ENCODE results near the gene LRRK2. TPM values are rescaled to one million over a fixed set of nuclear protein-coding genes. Genes with fewer than 3 reads are reported as not detected.

Gene LRRK2
- total and polyA plus RNA-seq, 2 donors, result 5.1 to 10.4 TPM

DNA sequence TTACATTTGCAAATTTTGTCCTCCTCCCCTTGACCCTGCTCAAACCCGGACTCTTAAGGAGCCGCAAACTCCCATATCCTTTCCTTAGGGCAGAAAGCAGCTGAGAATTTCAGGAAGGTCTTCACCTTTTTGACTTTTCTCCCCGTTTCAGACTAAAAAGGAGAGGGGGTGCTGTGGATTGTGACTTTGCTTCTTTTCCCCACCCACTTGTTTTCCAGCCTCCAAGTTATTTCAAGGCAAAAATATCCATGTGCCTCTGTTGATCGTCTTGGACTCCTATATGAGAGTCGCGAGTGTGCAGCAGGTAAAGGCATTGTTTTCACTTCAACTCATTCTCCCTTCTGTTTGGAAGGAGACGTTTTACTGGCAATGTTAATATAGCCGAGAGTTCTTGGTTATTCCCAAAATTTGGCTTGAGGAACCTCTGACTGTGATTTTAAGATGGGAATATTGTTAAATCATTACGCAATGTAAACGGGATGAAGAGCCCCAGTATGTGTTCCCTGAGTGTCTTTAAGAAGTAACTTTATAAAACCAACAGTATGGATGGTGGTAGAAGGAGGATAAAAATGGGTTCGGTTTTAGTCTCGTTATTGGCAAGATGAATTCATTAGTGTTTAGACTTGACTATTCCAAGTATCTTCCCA is 663 bp downstream of the LRRK2 start:
- Histone ChIP-seq H3K9me3 (ENCODE audit: control insufficient read depth in 2 of 2, insufficient read depth in 1 of 2, low read length in 1 of 2) (no peaks in the 10 kb centered on the region), H3K27ac (ENCODE audit: low read depth in 1 of 2, low read length in 1 of 2) (peak overlapping the region in 1 of 2 donors; percentile 88), H3K27me3 (ENCODE audit: control insufficient read depth in 2 of 2, insufficient read depth in 1 of 2, low read length in 1 of 2) (peaks cover 3 to 26% of the 10 kb centered on the region in 2 donors), H3K4me1 (ENCODE audit: control insufficient read depth in 2 of 2, insufficient read depth in 2 of 2, low read length in 2 of 2) (no peaks in the 10 kb centered on the region), H3K36me3 (ENCODE audit: control insufficient read depth in 2 of 2, insufficient read depth in 2 of 2, low read length in 1 of 2) (no peaks in the 10 kb centered on the region), H3K4me3 (ENCODE audit: low read length in 2 of 2) (peak overlapping the region; percentile 27 to 51)
- 82% methylated on average over 12 of the region's 12 CpGs for WGBS
- DNase-seq (ENCODE audit: low read depth in 6 of 9, low spot score in 9 of 9), result no peak

DNA sequence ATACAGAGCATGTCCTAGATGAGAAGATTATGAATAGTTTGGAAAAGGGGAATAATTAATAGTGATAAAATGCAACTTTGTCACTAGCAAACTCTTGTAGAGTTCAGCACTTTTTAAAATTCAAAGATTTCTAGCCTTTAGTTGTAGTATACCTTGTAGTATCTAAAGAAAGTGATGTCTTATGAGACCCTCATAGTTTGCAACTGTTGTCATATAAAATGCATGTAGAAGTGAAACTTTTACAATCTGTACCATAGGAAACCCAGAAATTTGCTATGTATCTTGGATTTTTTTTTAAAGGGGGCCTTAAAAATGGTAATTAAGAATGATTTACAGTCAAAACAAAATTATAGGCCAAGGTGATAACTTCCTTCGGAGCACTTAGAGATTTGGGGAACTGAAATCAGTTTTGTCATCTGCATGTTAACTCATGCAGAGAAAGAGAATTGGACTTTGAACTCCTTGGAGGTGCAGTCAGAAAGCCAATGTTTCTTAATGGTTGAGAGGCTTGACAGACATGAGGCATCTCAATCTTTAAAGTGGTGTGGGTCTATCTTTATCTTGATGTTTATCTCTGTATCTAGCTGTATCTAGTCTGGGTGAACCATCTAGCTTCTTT is 1.3 kb downstream of the LRRK2 start:
- DNase-seq (ENCODE audit: low read depth in 6 of 9, low spot score in 9 of 9), result peak in 1 of 9 donors; percentile 14
- H3K27ac ChIP-seq (ENCODE audit: low read depth in 1 of 2, low read length in 1 of 2), result no peak overlapping the region
- WGBS, result 23% methylated on average over 1 of the region's 1 CpG
- H3K4me1 ChIP-seq (ENCODE audit: control insufficient read depth in 2 of 2, insufficient read depth in 2 of 2, low read length in 2 of 2), result no peaks in the 10 kb centered on the region
- H3K27me3 ChIP-seq (ENCODE audit: control insufficient read depth in 2 of 2, insufficient read depth in 1 of 2, low read length in 1 of 2), result peaks cover 3 to 26% of the 10 kb centered on the region in 2 donors
- H3K9me3 ChIP-seq (ENCODE audit: control insufficient read depth in 2 of 2, insufficient read depth in 1 of 2, low read length in 1 of 2), result no peaks in the 10 kb centered on the region
- no peak overlapping the region for H3K4me3 ChIP-seq (ENCODE audit: low read length in 2 of 2)
- no peaks in the 10 kb centered on the region for H3K36me3 ChIP-seq (ENCODE audit: control insufficient read depth in 2 of 2, insufficient read depth in 2 of 2, low read length in 1 of 2)

DNA sequence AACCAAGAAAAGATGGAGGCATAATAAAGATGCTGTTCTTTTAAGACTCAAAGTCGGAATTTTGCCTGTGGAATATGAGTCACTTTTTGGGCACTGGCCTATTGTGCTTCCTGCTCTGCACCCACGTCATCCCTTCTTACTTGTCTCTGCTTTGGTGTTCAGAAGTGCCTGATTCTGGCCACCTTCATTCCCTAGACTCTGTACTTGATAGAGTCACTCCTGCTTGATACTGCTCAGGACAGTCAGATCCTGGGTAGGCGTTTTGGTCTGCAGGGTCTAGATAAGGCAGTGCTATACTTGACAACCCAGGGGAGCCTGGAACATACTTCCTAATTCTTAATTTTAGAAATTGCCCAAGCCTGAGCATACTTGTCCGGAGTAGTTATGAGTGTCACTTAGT is 1.9 kb downstream of the LRRK2 start:
- H3K4me3 ChIP-seq (ENCODE audit: low read length in 2 of 2), result no peak overlapping the region
- peak overlapping the region in 1 of 2 donors; percentile 42 for H3K27ac ChIP-seq (ENCODE audit: low read depth in 1 of 2, low read length in 1 of 2)
- H3K9me3 ChIP-seq (ENCODE audit: control insufficient read depth in 2 of 2, insufficient read depth in 1 of 2, low read length in 1 of 2), result no peaks in the 10 kb centered on the region
- no peaks in the 10 kb centered on the region for H3K4me1 ChIP-seq (ENCODE audit: control insufficient read depth in 2 of 2, insufficient read depth in 2 of 2, low read length in 2 of 2)
- H3K27me3 ChIP-seq (ENCODE audit: control insufficient read depth in 2 of 2, insufficient read depth in 1 of 2, low read length in 1 of 2), result peaks cover 3 to 26% of the 10 kb centered on the region in 2 donors
- DNase-seq (ENCODE audit: low read depth in 6 of 9, low spot score in 9 of 9), result no peak
- no peaks in the 10 kb centered on the region for H3K36me3 ChIP-seq (ENCODE audit: control insufficient read depth in 2 of 2, insufficient read depth in 2 of 2, low read length in 1 of 2)
- WGBS, result 83% methylated on average over 4 of the region's 4 CpGs

DNA sequence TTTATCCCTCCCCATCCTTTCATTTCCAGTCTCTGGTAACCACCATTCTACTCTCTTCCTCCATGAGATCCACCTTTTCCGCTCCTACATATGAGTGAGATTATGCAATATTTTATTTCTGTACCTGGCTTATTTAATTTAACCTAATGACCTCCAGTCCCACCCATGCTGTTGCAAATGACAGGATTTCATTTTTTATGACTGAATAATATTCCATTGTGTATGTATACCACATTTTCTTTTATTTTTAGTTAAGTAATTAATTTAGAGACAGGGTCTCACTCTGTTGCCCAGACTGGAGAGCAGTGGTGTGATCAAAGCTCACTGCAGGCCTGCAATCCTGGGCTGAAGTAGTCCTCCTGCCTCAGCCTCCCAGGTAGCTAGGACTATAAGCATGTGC is 2.6 kb downstream of the LRRK2 start:
- Histone ChIP-seq H3K36me3 (ENCODE audit: control insufficient read depth in 2 of 2, insufficient read depth in 2 of 2, low read length in 1 of 2) (no peaks in the 10 kb centered on the region), H3K27me3 (ENCODE audit: control insufficient read depth in 2 of 2, insufficient read depth in 1 of 2, low read length in 1 of 2) (peaks cover 3 to 26% of the 10 kb centered on the region in 2 donors), H3K4me3 (ENCODE audit: low read length in 2 of 2) (no peak overlapping the region), H3K4me1 (ENCODE audit: control insufficient read depth in 2 of 2, insufficient read depth in 2 of 2, low read length in 2 of 2) (no peaks in the 10 kb centered on the region), H3K9me3 (ENCODE audit: control insufficient read depth in 2 of 2, insufficient read depth in 1 of 2, low read length in 1 of 2) (no peaks in the 10 kb centered on the region), H3K27ac (ENCODE audit: low read depth in 1 of 2, low read length in 1 of 2) (no peak overlapping the region)
- no peak for DNase-seq (ENCODE audit: low read depth in 6 of 9, low spot score in 9 of 9)
- 95% methylated on average over 1 of the region's 1 CpG for WGBS

DNA sequence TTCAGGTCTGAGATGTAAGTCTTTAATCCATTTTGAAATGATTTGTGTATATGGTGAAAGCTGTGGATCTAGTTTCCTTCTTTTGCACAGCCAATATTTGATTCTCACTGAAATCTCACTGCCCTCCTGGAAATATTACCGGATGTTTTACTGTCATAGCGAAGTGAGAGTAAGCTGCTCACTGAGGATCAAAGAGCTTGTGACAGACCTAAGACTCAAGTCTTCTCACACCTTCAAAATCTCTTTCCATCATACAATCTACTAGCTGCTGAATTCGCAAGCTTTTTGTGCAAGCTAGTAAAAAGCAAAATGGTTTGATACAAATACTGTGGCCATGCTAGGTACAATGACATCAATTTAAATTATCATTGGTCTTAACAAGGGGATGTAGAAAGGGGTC is 3.9 kb downstream of the LRRK2 start:
- no peak overlapping the region for H3K27ac ChIP-seq (ENCODE audit: low read depth in 1 of 2, low read length in 1 of 2)
- no peak overlapping the region for H3K4me3 ChIP-seq (ENCODE audit: low read length in 2 of 2)

DNA sequence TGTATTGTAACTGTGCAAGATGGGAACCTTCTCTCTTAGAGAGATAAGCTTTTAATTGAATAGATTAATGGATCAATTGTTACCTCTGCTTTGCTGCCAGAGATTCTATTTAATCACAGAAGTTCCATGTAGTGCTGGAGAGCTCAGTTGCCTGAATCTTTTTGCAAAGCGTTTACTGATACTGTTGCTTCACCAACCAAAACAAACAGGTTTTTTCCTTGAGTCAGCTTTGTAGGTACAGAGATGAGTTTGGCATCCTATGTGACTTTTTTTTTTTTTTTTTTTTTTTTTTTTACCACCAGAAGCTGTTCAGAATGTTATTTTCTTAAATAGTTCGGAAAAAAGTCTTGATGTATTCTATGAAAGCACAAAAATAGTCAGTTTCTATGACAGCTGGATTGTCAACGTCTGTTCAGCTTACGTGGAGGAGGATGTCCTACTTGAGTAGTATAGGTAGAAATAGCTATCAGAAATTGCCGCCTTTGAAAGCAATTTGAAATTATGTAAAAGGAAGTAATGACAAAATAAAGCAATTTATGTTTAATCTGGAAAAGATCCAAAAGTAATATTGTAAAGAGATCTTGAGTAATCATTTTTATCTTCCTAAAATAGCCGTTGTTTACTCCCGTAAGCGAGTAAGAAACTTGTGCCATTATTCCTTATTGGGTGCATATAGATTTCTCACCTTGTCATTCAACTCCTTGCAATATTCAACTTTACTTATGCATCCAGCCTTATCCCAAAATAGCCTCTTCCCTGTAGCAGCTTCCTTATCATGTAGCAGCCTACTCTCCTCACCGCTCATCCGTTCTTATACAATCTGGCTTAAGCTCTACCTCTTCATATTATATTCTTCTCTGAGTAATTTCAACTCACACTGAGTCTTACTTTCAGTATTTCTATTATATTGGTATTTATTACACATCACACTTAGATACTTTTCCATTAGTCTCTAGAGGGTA is 5.2 kb downstream of the LRRK2 start:
- H3K9me3 ChIP-seq (ENCODE audit: control insufficient read depth in 2 of 2, insufficient read depth in 1 of 2, low read length in 1 of 2), result no peaks in the 10 kb centered on the region
- H3K27ac ChIP-seq (ENCODE audit: low read depth in 1 of 2, low read length in 1 of 2), result no peak overlapping the region
- no peaks in the 10 kb centered on the region for H3K36me3 ChIP-seq (ENCODE audit: control insufficient read depth in 2 of 2, insufficient read depth in 2 of 2, low read length in 1 of 2)
- H3K4me1 ChIP-seq (ENCODE audit: control insufficient read depth in 2 of 2, insufficient read depth in 2 of 2, low read length in 2 of 2), result no peaks in the 10 kb centered on the region
- no peak for DNase-seq (ENCODE audit: low read depth in 6 of 9, low spot score in 9 of 9)
- 95% methylated on average over 10 of the region's 10 CpGs for WGBS
- peaks cover 3 to 9% of the 10 kb centered on the region in 2 donors for H3K27me3 ChIP-seq (ENCODE audit: control insufficient read depth in 2 of 2, insufficient read depth in 1 of 2, low read length in 1 of 2)
- H3K4me3 ChIP-seq (ENCODE audit: low read length in 2 of 2), result no peak overlapping the region

More for the DNA sequence above, 3.9 kb downstream of the LRRK2 start:
- DNase-seq (ENCODE audit: low read depth in 6 of 9, low spot score in 9 of 9), result no peak
- Histone ChIP-seq H3K9me3 (ENCODE audit: control insufficient read depth in 2 of 2, insufficient read depth in 1 of 2, low read length in 1 of 2) (no peaks in the 10 kb centered on the region), H3K27me3 (ENCODE audit: control insufficient read depth in 2 of 2, insufficient read depth in 1 of 2, low read length in 1 of 2) (peaks cover 3 to 21% of the 10 kb centered on the region in 2 donors), H3K4me1 (ENCODE audit: control insufficient read depth in 2 of 2, insufficient read depth in 2 of 2, low read length in 2 of 2) (no peaks in the 10 kb centered on the region), H3K36me3 (ENCODE audit: control insufficient read depth in 2 of 2, insufficient read depth in 2 of 2, low read length in 1 of 2) (no peaks in the 10 kb centered on the region)
- WGBS, result 95% methylated on average over 3 of the region's 3 CpGs

DNA sequence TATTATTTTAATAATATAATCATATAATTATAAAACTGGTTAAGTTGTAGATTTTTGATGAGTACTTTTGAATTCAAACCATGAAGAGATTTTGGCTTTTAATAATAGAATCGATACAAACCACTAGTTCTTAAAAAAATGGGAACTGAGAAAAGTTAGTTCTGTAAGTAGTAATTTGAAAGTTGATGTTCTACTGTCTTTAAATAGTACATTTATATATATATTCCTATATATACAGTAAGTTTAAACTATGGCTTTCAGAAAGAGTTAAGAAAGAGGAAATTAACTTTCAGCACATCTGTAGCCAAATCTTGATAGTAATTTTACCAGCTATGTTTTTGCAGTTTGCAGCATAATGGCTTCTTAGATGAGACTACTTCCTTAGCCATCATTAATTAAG is 7.8 kb downstream of the LRRK2 start:
- H3K4me3 ChIP-seq (ENCODE audit: low read length in 2 of 2), result no peak overlapping the region
- no peaks in the 10 kb centered on the region for H3K9me3 ChIP-seq (ENCODE audit: control insufficient read depth in 2 of 2, insufficient read depth in 1 of 2, low read length in 1 of 2)
- no peak for DNase-seq (ENCODE audit: low read depth in 6 of 9, low spot score in 9 of 9)
- no peaks in the 10 kb centered on the region for H3K27me3 ChIP-seq (ENCODE audit: control insufficient read depth in 2 of 2, insufficient read depth in 1 of 2, low read length in 1 of 2)
- WGBS, result 89% methylated on average over 1 of the region's 1 CpG
- H3K36me3 ChIP-seq (ENCODE audit: control insufficient read depth in 2 of 2, insufficient read depth in 2 of 2, low read length in 1 of 2), result no peaks in the 10 kb centered on the region
- no peaks in the 10 kb centered on the region for H3K4me1 ChIP-seq (ENCODE audit: control insufficient read depth in 2 of 2, insufficient read depth in 2 of 2, low read length in 2 of 2)
- no peak overlapping the region for H3K27ac ChIP-seq (ENCODE audit: low read depth in 1 of 2, low read length in 1 of 2)

DNA sequence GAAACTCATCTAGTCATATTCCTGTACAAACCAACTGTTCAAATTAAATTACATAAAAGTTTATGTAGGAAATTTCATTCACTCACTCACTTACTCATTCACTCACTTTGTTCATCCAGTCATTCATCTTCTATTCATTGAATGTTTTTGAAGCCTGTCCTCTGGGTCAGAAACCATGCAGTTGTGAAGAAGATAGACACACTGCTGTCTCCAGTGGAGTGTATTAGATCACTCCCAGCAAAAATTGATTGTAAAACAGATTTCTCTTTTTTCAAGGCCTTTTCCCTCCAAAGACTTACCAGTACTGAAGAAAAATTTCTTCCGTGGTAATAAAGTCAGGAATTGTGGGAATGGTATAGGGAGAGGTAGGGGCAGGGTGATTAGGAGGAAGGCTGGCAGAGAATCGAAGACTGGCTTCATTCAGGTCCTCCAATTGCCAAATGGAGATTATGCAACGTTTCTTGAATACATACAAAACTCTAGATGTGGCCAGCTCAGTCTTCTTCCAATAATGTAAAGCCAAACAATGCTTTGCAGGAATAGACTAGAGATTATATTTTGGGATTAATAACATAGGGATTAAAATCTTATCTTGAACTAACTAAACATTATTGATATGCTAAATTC is 9.1 kb downstream of the LRRK2 start:
- WGBS, result 92% methylated on average over 3 of the region's 3 CpGs
- no peak for DNase-seq (ENCODE audit: low read depth in 6 of 9, low spot score in 9 of 9)
- Histone ChIP-seq H3K27ac (ENCODE audit: low read depth in 1 of 2, low read length in 1 of 2) (no peak overlapping the region), H3K4me1 (ENCODE audit: control insufficient read depth in 2 of 2, insufficient read depth in 2 of 2, low read length in 2 of 2) (no peaks in the 10 kb centered on the region), H3K9me3 (ENCODE audit: control insufficient read depth in 2 of 2, insufficient read depth in 1 of 2, low read length in 1 of 2) (no peaks in the 10 kb centered on the region), H3K27me3 (ENCODE audit: control insufficient read depth in 2 of 2, insufficient read depth in 1 of 2, low read length in 1 of 2) (no peaks in the 10 kb centered on the region), H3K36me3 (ENCODE audit: control insufficient read depth in 2 of 2, insufficient read depth in 2 of 2, low read length in 1 of 2) (no peaks in the 10 kb centered on the region), H3K4me3 (ENCODE audit: low read length in 2 of 2) (no peak overlapping the region)

Measured in thymus (tissue), 11 donors.